GM19324 (cell line): ENCODE data around the gene MGAT4A.
"Not testable (repeated sequence)": the region's sequence is repeated elsewhere in the genome, so short reads cannot be mapped to it uniquely, and the experiment has no call there.

Source experiments
- ATAC-seq: cut with Tn5 transposase; IDR thresholded peaks from one replicate; pipeline ENCODE4 v1.9.1; 2021; ENCODE audit warnings: mild to moderate bottlenecking, moderate library complexity; ENCODE audit not compliant: unreplicated experiment, low FRiP score

The MGAT4A gene

DNA sequence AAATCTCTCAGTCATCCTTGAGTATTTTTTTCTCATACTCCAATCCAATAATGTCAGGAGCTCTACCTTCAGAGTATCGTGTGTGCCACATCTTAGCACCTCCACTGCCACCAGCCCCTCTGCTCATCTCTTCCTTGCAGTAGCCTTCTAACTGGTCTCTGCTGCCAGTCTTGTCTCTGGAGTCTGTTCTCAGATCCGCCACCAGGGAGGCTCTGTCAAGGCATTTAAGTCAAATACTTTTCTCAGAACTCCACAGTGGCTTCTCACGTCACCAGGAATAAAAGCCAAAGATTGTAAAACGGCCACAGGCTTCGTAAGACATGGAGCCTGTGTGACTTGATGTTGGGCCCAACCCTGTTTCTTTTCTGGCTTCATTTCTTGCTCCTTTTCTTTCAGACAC lies 115.5 kb downstream of the MGAT4A start:
- no peak for ATAC-seq

DNA sequence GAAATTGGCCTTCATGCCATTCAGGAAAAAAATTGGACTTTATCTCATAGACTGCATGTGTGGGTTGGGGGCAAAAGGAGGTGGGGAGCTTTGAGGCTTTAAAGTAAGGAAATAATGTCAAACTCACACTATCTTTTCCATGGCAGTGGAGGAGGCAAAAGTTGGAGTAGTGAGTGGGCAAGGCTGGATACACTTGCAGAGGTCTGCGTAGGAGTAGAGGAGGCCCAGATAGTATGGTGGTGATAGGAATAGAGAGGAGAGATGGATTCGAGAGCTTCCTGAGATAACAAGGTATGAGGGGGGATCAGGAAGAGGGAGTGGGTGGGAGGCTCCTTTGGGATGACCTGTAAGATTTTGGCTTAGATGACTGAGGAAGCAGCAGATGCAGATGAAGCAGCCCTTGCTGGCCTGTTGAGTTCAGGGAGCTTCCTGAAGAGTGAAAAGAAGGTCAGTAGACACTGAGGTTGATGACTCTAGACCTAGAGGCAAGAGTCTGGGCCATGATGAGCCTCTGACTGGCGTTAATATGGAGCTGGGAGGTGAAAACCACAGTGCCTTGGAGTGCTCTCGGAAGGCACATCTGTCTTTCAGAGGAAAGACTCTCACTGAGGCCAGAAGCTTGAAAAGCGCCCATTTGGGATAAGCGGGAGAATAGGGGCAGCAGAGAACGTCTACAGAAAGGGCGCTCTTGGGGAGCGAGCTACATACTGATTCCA lies 116.8 kb downstream of the MGAT4A start:
- no peak for ATAC-seq

DNA sequence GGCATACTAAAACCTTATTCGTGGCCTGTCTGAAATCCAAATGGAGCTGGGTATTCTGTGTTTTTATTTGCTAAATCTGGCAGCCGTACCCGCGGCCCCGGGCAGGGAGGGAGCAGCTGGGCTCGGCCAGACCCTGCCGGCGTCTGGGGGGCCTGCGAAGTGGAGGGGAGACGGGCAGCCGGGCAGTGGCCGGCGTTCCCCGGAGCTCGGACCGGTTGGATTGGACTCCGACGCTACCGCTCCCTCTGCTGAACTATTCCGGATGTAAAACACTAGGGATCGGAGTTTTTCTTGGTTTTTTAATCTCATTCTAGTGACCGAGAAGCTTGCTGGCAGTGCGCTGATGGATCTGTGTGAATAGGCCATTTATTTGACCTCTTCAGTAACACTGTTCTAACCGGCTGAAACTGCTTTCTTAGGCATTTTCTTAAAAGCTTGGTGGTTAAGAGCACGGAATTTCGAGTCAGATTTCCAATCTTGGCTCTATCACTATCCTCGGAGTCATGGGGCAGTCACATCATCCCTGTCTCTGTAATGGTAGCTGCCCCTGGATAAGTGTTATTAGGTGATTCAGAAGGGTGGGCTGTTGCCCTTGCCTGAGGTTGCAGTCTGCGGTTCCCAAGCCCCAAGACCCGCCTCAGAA lies 121.8 kb downstream of the MGAT4A start:
- peak; percentile 8 for ATAC-seq

DNA sequence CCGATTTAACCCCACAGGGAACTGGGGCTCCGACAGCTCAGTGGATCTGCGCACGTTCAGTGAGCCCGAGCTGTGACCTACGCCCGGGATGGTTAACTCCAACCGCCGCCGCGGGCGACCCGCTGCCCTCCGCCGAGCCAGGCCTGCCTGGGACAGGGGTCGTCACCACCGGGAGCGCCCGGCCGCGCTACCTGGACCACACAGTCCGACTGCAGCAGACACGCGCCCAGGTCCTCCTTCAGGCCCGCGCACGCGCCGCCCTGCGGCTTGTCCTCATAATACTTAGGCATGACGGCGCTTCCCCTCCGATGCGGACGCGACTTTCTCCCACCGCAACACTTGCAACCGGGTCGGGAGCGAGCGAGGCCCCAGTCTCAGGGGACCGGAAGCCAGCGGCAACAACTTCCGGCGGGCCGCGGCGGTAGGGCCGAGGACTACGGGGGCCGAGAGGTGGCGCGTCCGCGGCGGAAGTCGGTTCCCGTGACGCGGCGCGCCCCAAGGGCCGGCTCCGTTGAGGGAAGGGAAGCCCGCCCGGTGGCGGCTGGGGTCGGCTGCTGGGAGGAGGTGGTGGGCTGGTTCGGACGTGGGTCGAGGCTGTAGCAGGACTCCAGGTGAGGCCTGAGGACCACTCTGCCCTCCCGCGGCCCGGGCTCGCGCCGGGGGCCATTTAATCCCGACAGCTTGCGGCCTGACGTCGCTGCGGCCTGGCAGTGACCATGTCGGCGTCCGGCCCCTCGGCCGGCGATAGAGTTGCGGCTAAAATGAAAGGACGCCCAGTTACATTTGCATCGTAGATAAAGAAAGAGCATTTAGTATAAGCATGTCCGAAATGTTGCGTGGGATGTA lies 122.6 kb downstream of the MGAT4A start, which contains the start of the genes COA5 and UNC50:
Gene COA5 (minus strand): TSS at position 397 of the 846 bp plus-strand sequence. CDS start 107 bp downstream, at position 290.
Gene UNC50 (plus strand): TSS at position 474 of the 846 bp plus-strand sequence. CDS start 1,171 bp downstream, outside the sequence.
- peak; percentile 94 for ATAC-seq

DNA sequence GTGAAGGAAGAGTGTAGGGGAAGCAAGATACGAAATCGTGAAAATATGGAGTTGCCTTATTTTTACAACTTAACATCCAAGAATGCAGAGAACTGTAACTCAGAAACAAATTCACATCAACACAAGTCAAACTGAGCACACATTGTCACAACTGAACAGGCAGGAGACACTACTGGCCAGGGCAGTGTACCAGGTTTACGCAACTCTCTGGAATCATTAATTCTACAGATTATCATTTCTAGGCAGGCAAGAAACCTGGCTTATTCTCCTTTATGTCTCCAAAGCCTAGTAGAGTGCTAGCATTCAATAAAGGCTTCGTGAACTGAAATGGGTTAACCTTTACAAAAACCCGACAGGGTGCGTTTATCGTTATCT lies 123.2 kb downstream of the MGAT4A start:
- no peak for ATAC-seq

DNA sequence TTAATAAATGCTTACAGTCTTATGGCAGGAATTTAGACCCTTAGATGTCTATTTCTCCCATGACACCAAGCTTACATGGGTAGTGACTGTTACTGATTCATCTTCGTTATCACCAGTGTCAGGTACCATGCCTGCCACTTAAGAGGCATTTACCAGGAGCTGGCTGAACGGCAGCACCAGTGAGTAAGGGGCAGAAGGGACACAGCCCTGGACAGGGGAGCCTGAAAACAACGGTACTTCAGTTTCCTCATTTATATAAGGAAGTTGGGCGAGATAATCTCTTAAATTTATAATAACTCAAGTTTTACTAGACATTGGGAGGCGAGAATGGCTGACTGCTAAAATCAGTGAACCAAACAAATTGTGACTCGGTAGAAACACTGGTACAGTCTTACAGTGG lies 123.8 kb downstream of the MGAT4A start:
- no peak for ATAC-seq

DNA sequence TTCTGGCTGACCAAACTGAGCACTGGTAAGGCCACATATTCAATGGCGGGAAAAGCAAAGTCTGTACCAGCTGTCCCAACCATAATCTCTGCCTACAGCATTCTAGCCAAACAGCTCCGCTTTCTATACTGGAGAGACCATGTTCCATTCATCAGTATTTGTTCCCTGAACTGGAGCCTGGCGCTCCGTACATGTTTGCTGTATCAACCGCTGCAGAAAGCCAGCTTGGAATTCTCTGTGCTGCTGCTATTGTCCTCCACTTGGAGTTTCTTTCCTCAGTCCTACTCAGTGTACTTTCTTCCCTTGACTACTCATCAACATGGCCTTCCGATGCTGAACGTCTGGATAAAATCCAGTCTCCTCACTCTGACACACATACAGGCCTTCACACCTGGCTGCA lies 124.5 kb downstream of the MGAT4A start:
- no peak for ATAC-seq

DNA sequence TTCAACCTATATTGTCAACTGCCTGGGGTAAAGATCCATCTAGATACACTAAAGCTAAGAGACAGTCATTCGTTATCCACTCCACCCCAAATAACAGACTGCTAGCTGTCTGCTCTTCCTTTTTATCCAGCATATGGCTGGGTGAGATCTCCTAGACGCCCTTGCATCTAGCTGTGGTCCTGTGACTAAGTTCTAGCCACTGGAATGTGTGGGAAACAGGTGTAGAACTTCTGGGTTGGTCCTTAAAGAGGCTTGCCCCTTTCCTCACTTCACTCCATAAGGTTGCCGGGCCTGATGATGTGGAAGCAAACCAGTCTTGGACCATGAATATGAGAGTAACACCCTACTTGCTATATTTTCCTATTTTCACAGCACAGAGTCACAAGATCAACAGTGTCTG lies 125.9 kb downstream of the MGAT4A start:
- no peak for ATAC-seq

DNA sequence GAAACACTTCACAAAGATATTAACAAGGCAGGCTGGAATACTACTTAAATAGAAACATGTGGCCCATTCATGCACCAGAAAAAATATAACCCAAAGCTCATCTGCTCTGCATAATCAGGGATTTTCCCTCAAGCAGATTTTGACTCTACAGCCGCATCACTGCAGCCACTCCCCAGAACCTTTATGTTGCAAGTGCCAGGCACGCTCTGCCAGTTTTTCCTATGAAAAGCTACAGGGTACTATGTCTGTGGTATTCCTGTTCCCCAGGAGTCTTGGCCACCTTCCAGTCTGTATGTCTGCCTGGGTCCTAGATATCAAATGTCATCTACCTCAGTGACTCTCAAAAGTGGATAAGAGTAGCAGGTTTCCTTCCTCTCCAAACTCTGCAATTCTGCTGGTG lies 126.4 kb downstream of the MGAT4A start:
- ATAC-seq = no peak

DNA sequence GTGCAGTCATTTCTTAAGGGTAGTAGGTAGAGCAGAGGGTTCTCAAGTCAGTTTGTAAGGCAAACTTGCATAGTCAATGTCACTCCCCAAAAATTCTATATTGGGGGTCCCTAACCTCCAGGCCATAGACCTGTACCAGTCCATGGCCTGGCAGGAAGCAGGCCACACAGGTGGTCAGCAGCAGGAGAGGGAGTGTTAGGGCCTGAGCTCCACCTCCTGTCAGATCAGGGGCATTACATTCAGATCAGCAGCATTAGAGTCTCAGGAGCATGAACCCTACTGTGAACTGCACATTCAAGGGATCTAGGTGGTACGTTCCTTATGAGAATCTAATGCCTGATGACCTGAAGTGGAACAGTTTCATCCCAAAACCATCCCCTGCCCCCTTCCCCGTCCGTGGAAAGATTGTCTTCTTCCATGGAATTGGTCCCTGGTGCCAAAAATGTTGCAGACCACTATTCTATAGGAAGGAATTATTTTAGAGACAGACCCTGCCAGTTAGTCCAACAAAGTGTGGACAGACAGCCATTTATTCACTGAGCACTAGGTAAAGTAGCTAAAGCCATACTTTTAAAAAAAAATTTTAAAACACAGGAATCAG lies 129.3 kb downstream of the MGAT4A start:
- ATAC-seq = no peak

DNA sequence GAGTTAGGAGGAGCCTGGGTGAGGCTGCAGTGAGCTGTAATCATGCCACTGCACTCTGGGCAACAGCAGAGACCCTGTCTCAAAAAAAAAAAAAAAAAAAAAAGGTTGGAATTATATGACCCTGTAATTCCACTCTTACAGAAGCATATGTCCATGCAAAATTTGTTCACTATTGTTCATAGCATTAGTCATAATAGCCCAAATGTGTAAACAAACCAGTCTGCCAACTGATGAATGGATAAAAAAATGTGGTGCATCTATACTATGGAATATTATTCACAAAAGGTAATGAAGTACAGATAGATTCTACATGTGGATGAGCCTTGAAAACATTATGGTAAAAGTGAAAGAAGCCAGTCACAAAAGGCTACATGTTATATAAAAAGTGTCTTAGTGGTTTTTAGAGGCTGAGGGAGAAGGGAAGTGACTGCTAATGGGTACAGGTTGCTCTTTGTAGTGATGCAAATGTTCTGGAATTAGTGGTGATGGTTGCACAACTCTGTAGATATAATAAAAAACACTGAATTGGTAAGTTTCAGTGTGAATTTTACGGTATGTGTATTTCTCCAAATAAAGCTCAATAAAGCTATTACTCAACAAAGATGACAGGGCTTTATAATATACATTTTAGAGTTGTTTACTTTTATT lies 132.0 kb downstream of the MGAT4A start:
- no peak for ATAC-seq

DNA sequence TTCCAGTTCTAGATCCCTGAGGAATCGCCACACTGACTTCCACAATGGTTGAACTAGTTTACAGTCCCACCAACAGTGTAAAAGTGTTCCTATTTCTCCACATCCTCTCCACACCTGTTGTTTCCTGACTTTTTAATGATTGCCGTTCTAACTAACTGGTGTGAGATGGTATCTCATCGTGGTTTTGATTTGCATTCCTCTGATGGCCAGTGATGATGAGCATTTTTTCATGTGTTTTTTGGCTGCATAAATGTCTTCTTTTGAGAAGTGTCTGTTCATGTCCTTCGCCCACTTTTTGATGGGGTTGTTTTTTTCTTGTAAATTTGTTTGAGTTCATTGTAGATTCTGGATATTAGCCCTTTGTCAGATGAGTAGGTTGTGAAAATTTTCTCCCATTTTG lies 136.3 kb downstream of the MGAT4A start:
- not testable (repeated sequence) for ATAC-seq

DNA sequence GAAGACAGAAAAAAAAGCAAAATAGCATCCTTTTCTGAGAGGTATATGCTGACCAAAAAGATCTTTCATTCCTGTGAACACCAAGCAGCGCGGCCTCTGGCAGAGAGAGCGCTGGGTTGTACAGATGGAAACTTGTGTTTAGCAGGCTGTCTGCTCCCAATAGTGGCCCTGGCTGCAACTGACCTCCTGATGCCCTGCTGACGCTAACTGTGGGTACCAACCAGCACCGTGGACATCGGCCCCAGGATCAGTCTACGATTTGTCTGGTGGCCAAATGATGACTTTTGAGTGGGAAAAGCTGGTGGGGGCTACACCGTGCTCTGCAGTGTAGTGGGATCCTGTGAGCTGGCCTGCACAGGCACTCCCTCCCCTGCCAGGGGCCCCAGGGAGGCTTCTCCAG lies 138.4 kb downstream of the MGAT4A start:
- ATAC-seq = no peak

DNA sequence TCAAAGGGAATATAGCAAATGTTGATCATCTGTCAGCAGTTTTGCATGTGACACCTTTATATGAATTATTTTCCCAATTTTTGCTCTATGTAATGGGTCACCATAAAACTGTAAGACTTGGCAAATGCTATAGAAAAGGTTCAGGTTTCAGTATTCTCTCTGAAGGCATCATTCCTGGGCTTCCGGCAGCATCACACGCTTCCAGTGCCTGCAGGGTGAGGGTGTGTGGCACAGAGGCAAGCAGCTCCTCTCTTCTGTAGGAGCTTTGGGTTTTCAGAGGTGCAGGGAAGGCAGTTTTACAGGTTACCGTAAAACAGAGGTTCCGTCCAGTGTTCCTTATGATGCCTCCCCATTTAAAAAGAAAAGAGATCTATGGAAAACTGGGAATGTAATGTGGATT lies 141.4 kb downstream of the MGAT4A start:
- no peak for ATAC-seq

DNA sequence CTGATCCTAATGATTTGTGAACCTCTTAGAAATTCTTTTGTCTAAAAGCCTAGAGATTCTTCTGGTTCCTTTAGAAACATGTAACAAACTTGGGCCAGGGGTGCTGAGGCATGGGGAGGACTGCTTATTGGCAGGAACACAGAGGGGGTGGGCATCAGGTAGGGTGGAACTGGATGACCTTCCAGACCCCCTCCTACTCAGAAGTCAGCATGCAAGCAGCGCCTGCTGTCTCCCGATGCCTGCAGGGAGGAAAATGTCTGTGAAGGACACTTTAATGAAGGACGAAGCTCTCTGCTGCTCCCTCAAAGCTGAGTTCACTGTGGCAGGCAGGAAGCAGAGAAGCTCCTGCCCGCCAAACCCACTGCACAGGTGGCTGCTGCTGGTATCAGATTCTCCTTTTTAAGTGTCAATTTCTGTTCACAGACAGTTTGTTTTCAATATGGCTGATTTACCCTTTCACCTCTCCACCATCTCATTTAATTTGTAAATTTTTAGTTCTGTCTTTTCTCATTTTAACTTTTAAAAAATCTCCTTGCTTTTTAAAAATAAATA lies 142.0 kb downstream of the MGAT4A start:
- ATAC-seq = no peak

DNA sequence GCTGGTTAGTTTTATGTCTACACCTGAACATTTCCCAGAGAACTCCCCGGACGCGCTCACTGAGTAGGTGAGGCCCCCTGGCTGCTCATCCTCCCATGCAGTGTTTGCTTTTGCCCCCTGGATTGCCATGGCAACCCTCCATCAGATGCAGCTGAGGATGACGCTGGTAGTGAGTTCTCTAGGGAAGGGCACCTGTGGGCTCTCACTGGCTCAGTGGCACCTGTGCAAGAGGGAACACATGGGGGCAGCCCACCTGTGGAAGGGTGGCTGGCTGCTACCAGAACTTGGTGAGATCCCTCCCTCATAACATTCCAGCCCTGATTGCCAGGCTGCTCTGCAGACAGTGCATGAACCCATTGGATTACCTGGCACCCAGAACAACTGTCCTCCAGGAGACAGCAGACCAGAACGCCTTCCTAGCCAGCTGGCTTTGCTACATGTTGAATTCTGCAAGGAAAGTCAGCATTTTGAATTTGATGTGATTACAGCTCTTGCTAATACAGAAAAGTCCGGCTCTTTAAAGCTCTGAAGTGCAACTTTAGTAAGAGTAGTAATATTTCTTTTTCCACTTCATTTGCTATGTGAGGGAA lies 144.3 kb downstream of the MGAT4A start:
- ATAC-seq = no peak

DNA sequence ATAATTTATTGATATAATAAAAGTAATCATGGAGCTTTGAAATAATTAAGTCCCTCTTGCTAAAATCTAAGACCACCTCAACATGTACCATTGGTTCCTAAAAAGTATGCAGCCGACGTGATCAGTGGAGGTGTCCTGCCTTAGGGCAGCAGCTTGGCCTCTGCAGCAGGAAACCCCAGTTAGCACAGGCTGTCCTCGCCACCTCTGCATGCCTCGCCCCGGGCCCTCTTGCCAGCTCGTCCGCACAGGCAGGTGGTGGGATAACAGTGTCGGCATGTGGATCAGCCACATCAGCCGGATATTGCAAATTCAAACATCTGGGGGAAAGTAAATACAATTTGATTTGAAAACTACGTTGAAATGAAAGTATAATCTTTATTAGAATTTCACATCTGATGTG lies 145.5 kb downstream of the MGAT4A start:
- no peak for ATAC-seq

DNA sequence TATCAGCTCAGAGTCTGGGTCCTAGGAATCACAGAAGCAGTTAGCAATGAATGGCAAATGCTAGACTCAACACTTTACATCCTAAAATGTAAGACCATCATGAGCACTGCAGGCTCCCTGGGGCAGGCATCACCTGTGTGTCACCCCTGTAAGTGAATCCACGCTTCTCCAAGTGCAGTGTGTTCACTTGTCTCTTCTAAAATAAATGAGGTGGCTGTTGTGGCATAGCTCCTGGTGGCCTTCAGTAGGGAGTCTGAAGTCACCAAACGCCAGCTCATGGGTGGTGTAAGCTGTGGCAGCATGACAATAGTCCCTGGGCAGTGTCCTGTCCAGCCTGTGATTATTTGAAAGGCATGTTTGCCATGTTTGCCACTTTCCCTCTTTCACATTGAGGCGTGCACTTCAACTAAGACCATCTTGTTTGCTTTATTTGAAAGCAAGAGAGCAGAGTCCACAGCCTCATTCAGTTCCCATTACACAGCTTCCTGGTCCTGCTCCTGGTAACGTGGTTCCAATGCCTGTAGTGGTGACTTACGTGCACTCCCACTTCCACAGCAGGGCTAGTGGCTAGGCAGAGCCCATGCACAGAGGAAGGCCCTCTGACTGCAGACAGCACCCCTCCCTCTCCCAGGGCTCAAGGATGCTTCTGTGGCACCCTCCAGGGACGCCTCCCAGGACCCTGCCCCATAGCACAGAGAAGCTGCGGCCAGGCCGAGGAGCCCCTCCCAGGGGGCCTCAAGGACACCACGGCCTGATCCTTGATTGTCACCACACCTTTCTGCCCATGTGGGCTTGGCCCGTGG lies 146.9 kb downstream of the MGAT4A start:
- no peak for ATAC-seq

DNA sequence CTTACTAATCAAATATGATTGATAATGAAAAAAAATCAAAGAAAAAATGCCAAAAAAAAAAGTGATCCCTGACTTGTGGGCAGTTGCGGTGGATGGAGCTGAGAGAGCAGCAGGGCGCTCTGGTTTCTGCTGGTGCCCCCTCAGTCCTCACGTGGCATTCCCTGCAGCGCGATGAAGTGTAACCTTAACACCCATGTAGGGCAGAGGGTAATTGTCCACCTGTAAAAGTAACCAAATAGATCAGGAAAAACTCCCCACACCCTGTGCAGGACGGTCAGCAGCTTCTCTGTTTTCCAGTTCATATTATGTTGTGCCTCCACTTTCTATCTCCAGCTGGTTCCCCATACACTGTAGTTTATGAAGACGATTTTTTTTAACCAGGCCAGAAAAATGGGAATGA lies 147.7 kb downstream of the MGAT4A start:
- ATAC-seq = no peak
